Parathyroid adenoma (tissue), 2 donors: ENCODE results near the gene SP5.
A peak's percentile ranks its signal among the peaks of the same experiment; 100 is the strongest.

Experiments used
- H2AFZ ChIP-seq: fragments of 300-600 bp; sonication (generic); one replicate; pipeline ENCODE4 v1.7.0; 2017; ENCODE audit warnings: antibody characterized with exemption, mild to moderate bottlenecking
- H3K27ac ChIP-seq: fragments of 300-600 bp; sonication (generic); one replicate; pipeline ENCODE4 v1.7.0; 2017
- H3K27me3 ChIP-seq: fragments of 300-600 bp; sonication (generic); one replicate; pipeline ENCODE4 v1.7.0; 2017; ENCODE audit warnings: low read length; ENCODE audit not compliant: control insufficient read depth, insufficient read depth
- H3K36me3 ChIP-seq: fragments of 300-600 bp; sonication (generic); one replicate; pipeline ENCODE4 v1.7.0; 2017; ENCODE audit warnings: low read length; ENCODE audit not compliant: control insufficient read depth, insufficient read depth
- H3K4me1 ChIP-seq: fragments of 300-600 bp; sonication (generic); one replicate; pipeline ENCODE4 v1.7.0; 2017; ENCODE audit warnings: control low read depth
- H3K4me2 ChIP-seq: fragments of 300-600 bp; sonication (generic); one replicate; pipeline ENCODE4 v1.7.0; 2017; ENCODE audit warnings: low read length
- H3K4me3 ChIP-seq: fragments of 300-600 bp; sonication (generic); one replicate; pipeline ENCODE4 v1.7.0; 2017; ENCODE audit warnings: low read depth, low read length
- H3K79me2 ChIP-seq: fragments of 300-600 bp; sonication (generic); one replicate; pipeline ENCODE4 v1.7.0; 2017; ENCODE audit warnings: control low read depth
- H3K9ac ChIP-seq: fragments of 300-600 bp; sonication (generic); one replicate; pipeline ENCODE4 v1.7.0; 2017; ENCODE audit warnings: mild to moderate bottlenecking
- H3K9me3 ChIP-seq: fragments of 300-600 bp; sonication (generic); one replicate; pipeline ENCODE4 v1.7.0; 2017; ENCODE audit warnings: low read length; ENCODE audit not compliant: control insufficient read depth
- TF ChIP-seq, protein P1 (sequence below): fragments of 300-600 bp; sonication (generic); IDR thresholded peaks from one replicate; pipeline ENCODE4 v1.7.0; 2017; ENCODE audit warnings: antibody characterized with exemption, mild to moderate bottlenecking
- donor health status: primary hyperparathyroidism.

SP5 gene

GRCh38 chr2:170689481-170689880 lies 25.7 kb upstream of the SP5 start:
- Histone ChIP-seq H2AFZ (no peak overlapping the region), H3K27ac (no peak overlapping the region), H3K79me2 (no peaks in the 10 kb centered on the region), H3K36me3 (no peaks in the 10 kb centered on the region), H3K9me3 (no peaks in the 10 kb centered on the region), H3K4me2 (no peak overlapping the region), H3K27me3 (no peaks in the 10 kb centered on the region), H3K4me3 (no peak overlapping the region), H3K9ac (no peak overlapping the region), H3K4me1 (no peaks in the 10 kb centered on the region)
- TF ChIP-seq, protein P1, sequence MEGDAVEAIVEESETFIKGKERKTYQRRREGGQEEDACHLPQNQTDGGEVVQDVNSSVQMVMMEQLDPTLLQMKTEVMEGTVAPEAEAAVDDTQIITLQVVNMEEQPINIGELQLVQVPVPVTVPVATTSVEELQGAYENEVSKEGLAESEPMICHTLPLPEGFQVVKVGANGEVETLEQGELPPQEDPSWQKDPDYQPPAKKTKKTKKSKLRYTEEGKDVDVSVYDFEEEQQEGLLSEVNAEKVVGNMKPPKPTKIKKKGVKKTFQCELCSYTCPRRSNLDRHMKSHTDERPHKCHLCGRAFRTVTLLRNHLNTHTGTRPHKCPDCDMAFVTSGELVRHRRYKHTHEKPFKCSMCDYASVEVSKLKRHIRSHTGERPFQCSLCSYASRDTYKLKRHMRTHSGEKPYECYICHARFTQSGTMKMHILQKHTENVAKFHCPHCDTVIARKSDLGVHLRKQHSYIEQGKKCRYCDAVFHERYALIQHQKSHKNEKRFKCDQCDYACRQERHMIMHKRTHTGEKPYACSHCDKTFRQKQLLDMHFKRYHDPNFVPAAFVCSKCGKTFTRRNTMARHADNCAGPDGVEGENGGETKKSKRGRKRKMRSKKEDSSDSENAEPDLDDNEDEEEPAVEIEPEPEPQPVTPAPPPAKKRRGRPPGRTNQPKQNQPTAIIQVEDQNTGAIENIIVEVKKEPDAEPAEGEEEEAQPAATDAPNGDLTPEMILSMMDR = no peak

DNA sequence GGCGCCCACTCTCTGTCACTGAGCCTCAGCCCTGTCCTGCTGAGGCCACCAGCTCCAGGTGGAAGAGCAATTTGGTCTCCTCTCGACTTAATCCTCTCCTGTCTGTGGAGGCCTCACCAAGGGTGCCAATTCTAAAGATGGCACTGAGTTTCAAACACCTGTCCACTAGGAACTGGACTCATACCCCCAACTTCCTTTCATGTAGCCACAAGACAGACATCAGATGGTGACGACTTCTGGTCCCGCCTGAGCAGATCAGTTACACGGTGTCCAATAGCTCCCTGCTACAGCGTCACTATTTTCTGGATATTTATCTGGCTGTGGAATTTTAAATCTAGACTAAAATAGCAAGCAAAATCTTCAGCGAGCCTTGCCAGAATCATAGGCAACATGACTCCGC lies 24.5 kb upstream of the SP5 start:
- Histone ChIP-seq H3K4me1 (no peaks in the 10 kb centered on the region), H3K79me2 (no peaks in the 10 kb centered on the region)

GRCh38 chr2:170694316-170694715 lies 20.8 kb upstream of the SP5 start:
- Histone ChIP-seq H3K4me3 (no peak overlapping the region), H3K9me3 (no peaks in the 10 kb centered on the region), H3K4me1 (no peaks in the 10 kb centered on the region), H2AFZ (no peak overlapping the region), H3K4me2 (no peak overlapping the region), H3K36me3 (no peaks in the 10 kb centered on the region), H3K9ac (no peak overlapping the region), H3K27ac (no peak overlapping the region), H3K27me3 (no peaks in the 10 kb centered on the region), H3K79me2 (no peaks in the 10 kb centered on the region)
- TF ChIP-seq, protein P1 = no peak

More for the DNA sequence above, 24.5 kb upstream of the SP5 start:
- Histone ChIP-seq H3K36me3 (no peaks in the 10 kb centered on the region), H3K4me2 (no peak overlapping the region), H3K27me3 (no peaks in the 10 kb centered on the region), H3K9me3 (no peaks in the 10 kb centered on the region), H3K4me3 (no peak overlapping the region), H3K27ac (no peak overlapping the region), H2AFZ (no peak overlapping the region), H3K9ac (no peak overlapping the region)
- TF ChIP-seq, protein P1 = no peak

GRCh38 chr2:170695521-170696410 lies 19.4 kb upstream of the SP5 start:
- H3K36me3 ChIP-seq = no peaks in the 10 kb centered on the region
- no peaks in the 10 kb centered on the region for H3K79me2 ChIP-seq
- no peaks in the 10 kb centered on the region for H3K9me3 ChIP-seq
- peak overlapping the region; percentile 27 for H3K4me2 ChIP-seq
- TF ChIP-seq, protein P1 = no peak
- H3K27ac ChIP-seq = no peak overlapping the region
- H3K4me1 ChIP-seq = no peaks in the 10 kb centered on the region
- H2AFZ ChIP-seq = no peak overlapping the region
- no peak overlapping the region for H3K9ac ChIP-seq
- H3K4me3 ChIP-seq = no peak overlapping the region
- no peaks in the 10 kb centered on the region for H3K27me3 ChIP-seq

GRCh38 chr2:170696948-170697347 lies 18.2 kb upstream of the SP5 start:
- no peak overlapping the region for H3K9ac ChIP-seq
- no peaks in the 10 kb centered on the region for H3K4me1 ChIP-seq
- H3K9me3 ChIP-seq = no peaks in the 10 kb centered on the region
- no peaks in the 10 kb centered on the region for H3K36me3 ChIP-seq
- TF ChIP-seq, protein P1 = no peak
- H3K27me3 ChIP-seq = no peaks in the 10 kb centered on the region
- H3K79me2 ChIP-seq = no peaks in the 10 kb centered on the region
- H2AFZ ChIP-seq = no peak overlapping the region
- H3K4me3 ChIP-seq = no peak overlapping the region
- no peak overlapping the region for H3K4me2 ChIP-seq
- H3K27ac ChIP-seq = no peak overlapping the region
